WTC11 (cell line): Measurements from ENCODE around the gene SHLD1. TPM values are rescaled to one million over a fixed set of nuclear protein-coding genes. Genes with fewer than 3 reads are reported as not detected.

Source experiments
- ATAC-seq: fragments of 200-7000 bp; cut with Tn5 transposase; 2 replicates; pipeline ENCODE4 v1.10.0; 2021; ENCODE audit warnings: mild to moderate bottlenecking, moderate library complexity
- CTCF ChIA-PET: fragments of 300-600 bp; sonication (Branson Sonifier 250); formaldehyde crosslinking; loops from one replicate; lab custom pipeline; 2021; ENCODE audit warnings: antibody characterized with exemption; lab: Charles Lee
- POLR2A ChIA-PET: fragments of 350-600 bp; sonication (Branson Sonifier 250); formaldehyde crosslinking; loops from one replicate; lab custom pipeline; 2021; ENCODE audit warnings: antibody characterized with exemption; lab: Charles Lee
- DNase-seq: peaks from one replicate; pipeline ENCODE4 v3.0.0; 2021; ENCODE audit warnings: low spot score
- H3K27ac Mint-ChIP-seq: 2 replicates; pipeline ENCODE4 v1.8.0; 2021; ENCODE audit warnings: mixed read lengths
- H3K27me3 Mint-ChIP-seq: 2 replicates; pipeline ENCODE4 v1.8.0; 2021; ENCODE audit warnings: low read depth, mild to moderate bottlenecking, moderate library complexity, mixed read lengths
- H3K36me3 Mint-ChIP-seq: 2 replicates; pipeline ENCODE4 v1.8.0; 2021; ENCODE audit warnings: mixed read lengths
- H3K4me1 Mint-ChIP-seq: 2 replicates; pipeline ENCODE4 v1.8.0; 2022; ENCODE audit warnings: mixed read lengths
- H3K4me3 Mint-ChIP-seq: 2 replicates; pipeline ENCODE4 v1.8.0; 2021; ENCODE audit warnings: mild to moderate bottlenecking, moderate library complexity, mixed read lengths
- H3K9me3 Mint-ChIP-seq: 2 replicates; pipeline ENCODE4 v1.8.0; 2021; ENCODE audit warnings: mixed read lengths
- E2F5 ChIP-seq: sonication (generic); formaldehyde crosslinking; IDR thresholded peaks from 2 replicates; pipeline ENCODE4 v1.8.1; 2022; ENCODE audit warnings: mild to moderate bottlenecking, moderate library complexity, missing genetic modification reagents
- ELF4 ChIP-seq: sonication (generic); formaldehyde crosslinking; IDR thresholded peaks from 2 replicates; pipeline ENCODE4 v1.8.1; 2022; ENCODE audit warnings: low read depth, mild to moderate bottlenecking, moderate library complexity, missing genetic modification reagents
- FOXK1 ChIP-seq: sonication (generic); formaldehyde crosslinking; IDR thresholded peaks from 2 replicates; pipeline ENCODE4 v1.8.0; 2022; ENCODE audit warnings: mild to moderate bottlenecking, moderate library complexity, missing genetic modification reagents
- FOXP1 ChIP-seq: sonication (generic); formaldehyde crosslinking; IDR thresholded peaks from 2 replicates; pipeline ENCODE4 v1.8.0; 2022; ENCODE audit warnings: missing genetic modification reagents, mild to moderate bottlenecking, moderate library complexity, borderline replicate concordance
- GTF2I ChIP-seq: fragments of 250-450 bp; sonication (Bioruptor Pico); conservative IDR thresholded peaks from 2 replicates; pipeline ENCODE4 v1.4.0; 2021; ENCODE audit warnings: mild to moderate bottlenecking
- NFYB ChIP-seq: sonication (generic); formaldehyde crosslinking; conservative IDR thresholded peaks from 2 replicates; pipeline ENCODE4 v1.8.0; 2022; ENCODE audit warnings: low read depth, missing genetic modification reagents
- NR1H2 ChIP-seq: sonication (generic); formaldehyde crosslinking; IDR thresholded peaks from 2 replicates; pipeline ENCODE4 v1.9.0; 2021; ENCODE audit warnings: mild to moderate bottlenecking, moderate library complexity, missing genetic modification reagents
- RELA ChIP-seq: sonication (generic); formaldehyde crosslinking; IDR thresholded peaks from 2 replicates; pipeline ENCODE4 v1.8.1; 2022; ENCODE audit warnings: missing genetic modification reagents, mild to moderate bottlenecking, borderline replicate concordance
- SP1 ChIP-seq: sonication (generic); formaldehyde crosslinking; conservative IDR thresholded peaks from 2 replicates; pipeline ENCODE4 v1.8.1; 2022; ENCODE audit warnings: missing genetic modification reagents
- TCF7 ChIP-seq: sonication (generic); formaldehyde crosslinking; IDR thresholded peaks from 2 replicates; pipeline ENCODE4 v1.8.0; 2022; ENCODE audit warnings: mild to moderate bottlenecking, low read depth, missing genetic modification reagents, moderate library complexity
- TEAD1 ChIP-seq: sonication (generic); formaldehyde crosslinking; IDR thresholded peaks from 2 replicates; pipeline ENCODE4 v1.8.0; 2022; ENCODE audit warnings: mild to moderate bottlenecking, missing genetic modification reagents
- TEAD4 ChIP-seq: sonication (generic); formaldehyde crosslinking; IDR thresholded peaks from 2 replicates; pipeline ENCODE4 v1.8.0; 2022; ENCODE audit warnings: mild to moderate bottlenecking, missing genetic modification reagents
- TP53 ChIP-seq: sonication (generic); formaldehyde crosslinking; IDR thresholded peaks from 2 replicates; pipeline ENCODE4 v1.8.1; 2023; ENCODE audit warnings: mild to moderate bottlenecking, missing genetic modification reagents
- USF1 ChIP-seq: sonication (generic); formaldehyde crosslinking; IDR thresholded peaks from 2 replicates; pipeline ENCODE4 v1.8.0; 2022; ENCODE audit warnings: mild to moderate bottlenecking, missing genetic modification reagents
- ZBTB21 ChIP-seq: sonication (generic); formaldehyde crosslinking; IDR thresholded peaks from 2 replicates; pipeline ENCODE4 v1.8.1; 2023; ENCODE audit warnings: mild to moderate bottlenecking, missing genetic modification reagents, borderline replicate concordance
- ZMAT4 ChIP-seq: fragments of 250-450 bp; sonication (Bioruptor Pico); IDR thresholded peaks from 2 replicates; pipeline ENCODE4 v1.9.0; 2021; ENCODE audit warnings: mild to moderate bottlenecking
- ZNF121 ChIP-seq: sonication (generic); formaldehyde crosslinking; IDR thresholded peaks from 2 replicates; pipeline ENCODE4 v1.8.0; 2023; ENCODE audit warnings: missing genetic modification reagents
- ZNF138 ChIP-seq: sonication (generic); formaldehyde crosslinking; conservative IDR thresholded peaks from 2 replicates; pipeline ENCODE4 v1.8.1; 2022; ENCODE audit warnings: mild to moderate bottlenecking, moderate library complexity, missing genetic modification reagents
- ZNF219 ChIP-seq: sonication (generic); formaldehyde crosslinking; IDR thresholded peaks from 2 replicates; pipeline ENCODE4 v1.8.0; 2023; ENCODE audit warnings: missing genetic modification reagents, mild to moderate bottlenecking, borderline replicate concordance
- total RNA-seq: library from RNA; stranded (reverse); gene quantifications from 3 replicates; pipeline ENCODE4 v1.2.3, GENCODE V29; 2021
- TF ChIP-seq, protein P1 (sequence below): sonication (generic); formaldehyde crosslinking; IDR thresholded peaks from 2 replicates; pipeline ENCODE4 v1.8.1; 2022; ENCODE audit warnings: low read depth, mild to moderate bottlenecking, moderate library complexity, missing genetic modification reagents, borderline replicate concordance
- TF ChIP-seq, protein P2 (sequence below): sonication (generic); formaldehyde crosslinking; IDR thresholded peaks from 2 replicates; pipeline ENCODE4 v1.8.1; 2022; ENCODE audit warnings: low read depth, missing genetic modification reagents, borderline replicate concordance
- TF ChIP-seq, protein P3 (sequence below): sonication (generic); formaldehyde crosslinking; IDR thresholded peaks from 2 replicates; pipeline ENCODE4 v1.8.0; 2023; ENCODE audit warnings: missing genetic modification reagents, mild to moderate bottlenecking, borderline replicate concordance

The SHLD1 gene
- total RNA-seq, 1 experiment from 2014 or later = 4.1 TPM

DNA sequence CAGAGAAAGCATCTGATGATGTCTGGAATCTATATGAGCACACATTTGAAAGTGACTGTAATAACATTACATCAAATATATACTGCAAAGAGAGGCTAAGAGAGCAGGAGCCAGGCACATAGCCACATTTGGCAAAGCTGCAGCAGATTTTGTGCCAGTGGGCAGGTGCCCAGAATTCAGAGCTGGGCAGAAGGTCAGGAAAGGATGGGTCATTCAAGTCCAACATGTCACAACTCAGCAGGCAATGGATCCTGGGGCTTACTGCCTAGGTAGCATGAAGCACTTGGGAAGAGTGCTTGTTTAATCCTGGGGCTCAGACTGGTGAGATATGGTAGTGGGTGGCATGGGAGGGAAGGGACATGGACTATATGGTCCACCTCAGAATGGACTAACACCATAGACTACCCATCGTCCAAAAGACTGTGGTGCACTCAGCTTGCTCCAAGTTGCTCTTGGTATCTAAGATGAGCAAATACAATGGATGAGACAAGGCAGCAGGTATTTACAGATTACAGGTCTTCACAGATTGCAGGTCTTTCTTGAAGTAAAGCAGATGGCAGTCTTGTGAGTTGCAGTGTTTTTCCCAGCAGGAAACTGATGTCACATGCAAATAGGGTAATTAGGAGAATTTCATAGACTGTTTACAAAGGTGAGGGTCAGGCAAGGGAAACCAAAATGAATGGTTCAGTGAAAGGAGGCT lies 31.2 kb upstream of the SHLD1 start:
- ATAC-seq (no peak), DNase-seq (no peak)
- no peaks in the 10 kb centered on the region for H3K27me3 Mint-ChIP-seq
- TF ChIP-seq TEAD4 (CRISPR knock-in tag) (no peak), RELA (CRISPR knock-in tag) (no peak), NR1H2 (CRISPR knock-in tag) (no peak), ZNF138 (no peak), SP1 (CRISPR knock-in tag) (no peak), NFYB (CRISPR knock-in tag) (no peak)
- TF ChIP-seq, protein P1, sequence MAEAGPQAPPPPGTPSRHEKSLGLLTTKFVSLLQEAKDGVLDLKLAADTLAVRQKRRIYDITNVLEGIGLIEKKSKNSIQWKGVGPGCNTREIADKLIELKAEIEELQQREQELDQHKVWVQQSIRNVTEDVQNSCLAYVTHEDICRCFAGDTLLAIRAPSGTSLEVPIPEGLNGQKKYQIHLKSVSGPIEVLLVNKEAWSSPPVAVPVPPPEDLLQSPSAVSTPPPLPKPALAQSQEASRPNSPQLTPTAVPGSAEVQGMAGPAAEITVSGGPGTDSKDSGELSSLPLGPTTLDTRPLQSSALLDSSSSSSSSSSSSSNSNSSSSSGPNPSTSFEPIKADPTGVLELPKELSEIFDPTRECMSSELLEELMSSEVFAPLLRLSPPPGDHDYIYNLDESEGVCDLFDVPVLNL (CRISPR knock-in tag) = no peak
- peaks cover 5% of the 10 kb centered on the region for H3K4me1 Mint-ChIP-seq
- no peak overlapping the region for H3K27ac Mint-ChIP-seq
- CTCF ChIA-PET = no interaction called here
- no peak overlapping the region for H3K4me3 Mint-ChIP-seq
- H3K36me3 Mint-ChIP-seq = no peaks in the 10 kb centered on the region
- POLR2A ChIA-PET = no interaction called here
- H3K9me3 Mint-ChIP-seq = peaks cover 6% of the 10 kb centered on the region; the same call in 1 of the 2 replicates

- CTCF ChIA-PET = no interaction called here
- H3K36me3 Mint-ChIP-seq = no peaks in the 10 kb centered on the region
- TF ChIP-seq TP53 = no peak
- TF ChIP-seq ZMAT4 (CRISPR knock-in tag) = no peak
- TF ChIP-seq FOXP1 = no peak
- no peak for TF ChIP-seq ZNF219 (CRISPR knock-in tag)
- no peak for TF ChIP-seq TCF7 (CRISPR knock-in tag)
- TF ChIP-seq, all 79 proteins: peak for 0
- no peak for ATAC-seq
- Mint-ChIP-seq H3K4me3 (no peak overlapping the region), H3K27me3 (no peaks in the 10 kb centered on the region), H3K4me1 (peaks cover 5% of the 10 kb centered on the region), H3K9me3 (peaks cover 6% of the 10 kb centered on the region; the same call in 1 of the 2 replicates), H3K27ac (no peak overlapping the region)
- POLR2A ChIA-PET = no interaction called here
- DNase-seq = no peak
Observed at GRCh38 chr20:5719861-5720403, 30.3 kb upstream of the SHLD1 start.

DNA sequence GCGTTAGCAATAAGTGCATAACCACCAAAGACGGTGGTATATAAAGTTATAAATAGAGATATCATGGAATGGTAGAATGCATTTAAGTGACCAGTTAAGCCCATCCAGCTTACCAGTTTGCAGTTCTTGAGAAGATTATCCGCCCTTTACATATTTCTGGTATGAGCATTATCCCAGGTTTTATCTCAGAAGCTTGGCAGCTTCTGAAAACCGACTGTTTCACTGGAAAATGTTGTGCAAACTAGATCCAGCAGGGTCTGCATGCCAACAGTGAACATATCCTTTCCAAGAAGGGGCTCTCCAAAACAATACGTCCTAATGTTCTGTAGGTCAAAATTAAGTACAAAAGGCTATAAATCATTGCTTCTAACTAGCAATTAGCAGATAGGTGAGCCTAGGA lies 29.5 kb upstream of the SHLD1 start:
- Mint-ChIP-seq H3K9me3 (0 out of 2 replicates have a peak, but pooled peaks cover under 1% of the 10 kb centered on the region), H3K27ac (no peak overlapping the region), H3K27me3 (no peaks in the 10 kb centered on the region), H3K4me1 (peaks cover 5% of the 10 kb centered on the region), H3K4me3 (no peak overlapping the region), H3K36me3 (no peaks in the 10 kb centered on the region)
- ChIA-PET POLR2A (no interaction called here), CTCF (no interaction called here)
- ATAC-seq (no peak), DNase-seq (no peak)
- TF ChIP-seq TCF7 (CRISPR knock-in tag) = no peak
- no peak for TF ChIP-seq FOXK1 (CRISPR knock-in tag)
- TF ChIP-seq ZBTB21 = no peak
- TF ChIP-seq TEAD1 (CRISPR knock-in tag) = no peak
- TF ChIP-seq, protein P2, sequence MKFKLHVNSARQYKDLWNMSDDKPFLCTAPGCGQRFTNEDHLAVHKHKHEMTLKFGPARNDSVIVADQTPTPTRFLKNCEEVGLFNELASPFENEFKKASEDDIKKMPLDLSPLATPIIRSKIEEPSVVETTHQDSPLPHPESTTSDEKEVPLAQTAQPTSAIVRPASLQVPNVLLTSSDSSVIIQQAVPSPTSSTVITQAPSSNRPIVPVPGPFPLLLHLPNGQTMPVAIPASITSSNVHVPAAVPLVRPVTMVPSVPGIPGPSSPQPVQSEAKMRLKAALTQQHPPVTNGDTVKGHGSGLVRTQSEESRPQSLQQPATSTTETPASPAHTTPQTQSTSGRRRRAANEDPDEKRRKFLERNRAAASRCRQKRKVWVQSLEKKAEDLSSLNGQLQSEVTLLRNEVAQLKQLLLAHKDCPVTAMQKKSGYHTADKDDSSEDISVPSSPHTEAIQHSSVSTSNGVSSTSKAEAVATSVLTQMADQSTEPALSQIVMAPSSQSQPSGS (CRISPR knock-in tag) = no peak
- TF ChIP-seq, protein P3, sequence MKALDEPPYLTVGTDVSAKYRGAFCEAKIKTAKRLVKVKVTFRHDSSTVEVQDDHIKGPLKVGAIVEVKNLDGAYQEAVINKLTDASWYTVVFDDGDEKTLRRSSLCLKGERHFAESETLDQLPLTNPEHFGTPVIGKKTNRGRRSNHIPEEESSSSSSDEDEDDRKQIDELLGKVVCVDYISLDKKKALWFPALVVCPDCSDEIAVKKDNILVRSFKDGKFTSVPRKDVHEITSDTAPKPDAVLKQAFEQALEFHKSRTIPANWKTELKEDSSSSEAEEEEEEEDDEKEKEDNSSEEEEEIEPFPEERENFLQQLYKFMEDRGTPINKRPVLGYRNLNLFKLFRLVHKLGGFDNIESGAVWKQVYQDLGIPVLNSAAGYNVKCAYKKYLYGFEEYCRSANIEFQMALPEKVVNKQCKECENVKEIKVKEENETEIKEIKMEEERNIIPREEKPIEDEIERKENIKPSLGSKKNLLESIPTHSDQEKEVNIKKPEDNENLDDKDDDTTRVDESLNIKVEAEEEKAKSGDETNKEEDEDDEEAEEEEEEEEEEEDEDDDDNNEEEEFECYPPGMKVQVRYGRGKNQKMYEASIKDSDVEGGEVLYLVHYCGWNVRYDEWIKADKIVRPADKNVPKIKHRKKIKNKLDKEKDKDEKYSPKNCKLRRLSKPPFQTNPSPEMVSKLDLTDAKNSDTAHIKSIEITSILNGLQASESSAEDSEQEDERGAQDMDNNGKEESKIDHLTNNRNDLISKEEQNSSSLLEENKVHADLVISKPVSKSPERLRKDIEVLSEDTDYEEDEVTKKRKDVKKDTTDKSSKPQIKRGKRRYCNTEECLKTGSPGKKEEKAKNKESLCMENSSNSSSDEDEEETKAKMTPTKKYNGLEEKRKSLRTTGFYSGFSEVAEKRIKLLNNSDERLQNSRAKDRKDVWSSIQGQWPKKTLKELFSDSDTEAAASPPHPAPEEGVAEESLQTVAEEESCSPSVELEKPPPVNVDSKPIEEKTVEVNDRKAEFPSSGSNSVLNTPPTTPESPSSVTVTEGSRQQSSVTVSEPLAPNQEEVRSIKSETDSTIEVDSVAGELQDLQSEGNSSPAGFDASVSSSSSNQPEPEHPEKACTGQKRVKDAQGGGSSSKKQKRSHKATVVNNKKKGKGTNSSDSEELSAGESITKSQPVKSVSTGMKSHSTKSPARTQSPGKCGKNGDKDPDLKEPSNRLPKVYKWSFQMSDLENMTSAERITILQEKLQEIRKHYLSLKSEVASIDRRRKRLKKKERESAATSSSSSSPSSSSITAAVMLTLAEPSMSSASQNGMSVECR (CRISPR knock-in tag) = no peak
- no peak for TF ChIP-seq E2F5
- TF ChIP-seq ZNF121 (CRISPR knock-in tag) = no peak
- TF ChIP-seq GTF2I (CRISPR knock-in tag) = no peak
- no peak for TF ChIP-seq ZMAT4 (CRISPR knock-in tag)
- no peak for TF ChIP-seq USF1
- TF ChIP-seq ELF4 (CRISPR knock-in tag) = no peak
- no peak for TF ChIP-seq SP1 (CRISPR knock-in tag)
